Panc1 (cell line): Measurements from ENCODE around the gene CBLN2. TPM values are rescaled to one million over a fixed set of nuclear protein-coding genes. Genes with fewer than 3 reads are reported as not detected.

Source experiments
- ATAC-seq: fragments of 200-7000 bp; cut with Tn5 transposase; 2 replicates; pipeline ENCODE4 v1.9.1; 2020; ENCODE audit warnings: mild to moderate bottlenecking, moderate library complexity
- BruUV-seq: library from RNA; stranded (reverse); fragments of 400-500 nt; replicated peaks from 2 replicates; lab custom pipeline; 2021; lab: Mats Ljungman, UMichigan
- CTCF ChIA-PET: fragments of 300-600 bp; sonication (Branson Sonifier 250); formaldehyde crosslinking; loops from one replicate; lab custom pipeline; 2022; ENCODE audit warnings: antibody characterized with exemption; lab: Charles Lee
- POLR2A ChIA-PET: fragments of 300-600 bp; sonication (Branson Sonifier 250); formaldehyde crosslinking; loops from one replicate; lab custom pipeline; 2022; ENCODE audit warnings: antibody characterized with exemption; lab: Charles Lee
- DNase-seq: peaks from one replicate; pipeline ENCODE4 v3.0.0-alpha.2; 2010; ENCODE audit warnings: low read depth, low spot score
- H3K27ac ChIP-seq: 2 replicates; pipeline ENCODE4 v1.5.1; 2011; ENCODE audit warnings: mild to moderate bottlenecking, low read length, inconsistent platforms
- H3K27me3 ChIP-seq: fragments of 200-500 bp; sonication (Bioruptor generic); 2 replicates; pipeline ENCODE4 v1.6.0; 2014; ENCODE audit warnings: low read length, inconsistent platforms; ENCODE audit not compliant: control insufficient read depth, insufficient read depth
- H3K36me3 ChIP-seq: fragments of 200-500 bp; sonication (Bioruptor generic); 2 replicates; pipeline ENCODE4 v1.5.1; 2014; ENCODE audit warnings: inconsistent platforms, mild to moderate bottlenecking, low read length, moderate library complexity; ENCODE audit not compliant: control insufficient read depth, insufficient read depth
- H3K4me1 ChIP-seq: 2 replicates; pipeline ENCODE4 v1.5.1; 2011; ENCODE audit warnings: inconsistent platforms, mild to moderate bottlenecking, low read length, moderate library complexity; ENCODE audit not compliant: control insufficient read depth, insufficient read depth
- H3K4me3 ChIP-seq, 2 experiments: 2 replicates each; pipeline ENCODE4 v1.5.1; 2011 to 2012; ENCODE audit warnings: low read depth in 2 of 2, low read length in 2 of 2, mild to moderate bottlenecking in 2 of 2, inconsistent platforms in 1 of 2, moderate library complexity in 1 of 2
- H3K9me3 ChIP-seq: fragments of 200-500 bp; sonication (Bioruptor generic); 2 replicates; pipeline ENCODE4 v1.5.1; 2014; ENCODE audit warnings: low read depth, mild to moderate bottlenecking, inconsistent platforms, low read length, moderate library complexity; ENCODE audit not compliant: control insufficient read depth, insufficient read depth
- POLR2AphosphoS5 ChIP-seq: IDR thresholded peaks from 2 replicates; pipeline ENCODE4 v1.6.1; 2012; ENCODE audit warnings: mild to moderate bottlenecking, low read depth, low read length, moderate library complexity
- SIN3A ChIP-seq: IDR thresholded peaks from 2 replicates; pipeline ENCODE4 v1.6.1; 2012; ENCODE audit warnings: low read depth, mild to moderate bottlenecking, low read length, moderate library complexity, borderline replicate concordance; ENCODE audit not compliant: insufficient read depth
- TCF7L2 ChIP-seq: IDR thresholded peaks from 2 replicates; pipeline ENCODE4 v1.6.1; 2011; ENCODE audit warnings: mild to moderate bottlenecking, low read depth, low read length, inconsistent platforms
- in situ Hi-C: cut with HindIII; loops from 2 replicates; pipeline ENCODE4 v1.10.0; 2016; ENCODE audit warnings: low sequenced_read_pairs, low pct_unique_long_range_greater_than_20kb
- intact Hi-C: fragments of 100-400 bp; cut with micrococcal nuclease; formaldehyde crosslinking; loops from one replicate; pipeline ENCODE4 v1.10.0; 2022; ENCODE audit not compliant: unreplicated experiment
- total RNA-seq: library from RNA; stranded (reverse); gene quantifications from one replicate; pipeline ENCODE4 v1.2.1, GENCODE V29; 2021; ENCODE audit not compliant: unreplicated experiment
- TF ChIP-seq, protein P1 (sequence below), 2 experiments: IDR thresholded peaks; 2 replicates each; pipeline ENCODE4 v1.6.1; 2011 to 2012; ENCODE audit warnings: low read depth in 2 of 2, control low read depth in 1 of 2, low read length in 1 of 2, mild to moderate bottlenecking in 1 of 2, moderate library complexity in 1 of 2; ENCODE audit not compliant: insufficient read depth in 1 of 2
- TF ChIP-seq, protein P2 (sequence below): fragments of 450-650 bp; IDR thresholded peaks from 2 replicates; pipeline ENCODE4 v1.5.1; 2017; ENCODE audit warnings: mild to moderate bottlenecking

CBLN2 gene
- total RNA-seq, 1 experiment from 2014 or later: 5.7 TPM

DNA sequence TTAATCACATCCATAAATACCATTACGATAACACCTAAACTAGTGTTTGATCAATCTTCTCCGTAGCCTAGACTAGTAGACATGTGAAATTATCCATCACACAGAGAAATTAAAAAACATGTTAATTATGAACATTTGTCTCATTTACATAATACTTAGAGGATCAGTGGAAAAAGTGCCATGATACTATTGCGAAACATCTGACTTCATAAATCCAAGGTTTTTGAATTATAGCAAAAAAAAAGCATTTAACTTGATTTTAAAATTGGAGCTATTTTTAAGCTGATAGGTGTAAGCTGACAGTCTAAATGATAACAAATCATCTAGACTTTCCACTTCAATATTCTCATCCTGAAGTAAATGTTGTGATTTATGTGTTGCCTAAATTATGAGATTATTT lies 51.6 kb downstream of the CBLN2 start:
- POLR2A ChIA-PET: no interaction called here
- TF ChIP-seq SIN3A: no peak
- TF ChIP-seq, protein P1, sequence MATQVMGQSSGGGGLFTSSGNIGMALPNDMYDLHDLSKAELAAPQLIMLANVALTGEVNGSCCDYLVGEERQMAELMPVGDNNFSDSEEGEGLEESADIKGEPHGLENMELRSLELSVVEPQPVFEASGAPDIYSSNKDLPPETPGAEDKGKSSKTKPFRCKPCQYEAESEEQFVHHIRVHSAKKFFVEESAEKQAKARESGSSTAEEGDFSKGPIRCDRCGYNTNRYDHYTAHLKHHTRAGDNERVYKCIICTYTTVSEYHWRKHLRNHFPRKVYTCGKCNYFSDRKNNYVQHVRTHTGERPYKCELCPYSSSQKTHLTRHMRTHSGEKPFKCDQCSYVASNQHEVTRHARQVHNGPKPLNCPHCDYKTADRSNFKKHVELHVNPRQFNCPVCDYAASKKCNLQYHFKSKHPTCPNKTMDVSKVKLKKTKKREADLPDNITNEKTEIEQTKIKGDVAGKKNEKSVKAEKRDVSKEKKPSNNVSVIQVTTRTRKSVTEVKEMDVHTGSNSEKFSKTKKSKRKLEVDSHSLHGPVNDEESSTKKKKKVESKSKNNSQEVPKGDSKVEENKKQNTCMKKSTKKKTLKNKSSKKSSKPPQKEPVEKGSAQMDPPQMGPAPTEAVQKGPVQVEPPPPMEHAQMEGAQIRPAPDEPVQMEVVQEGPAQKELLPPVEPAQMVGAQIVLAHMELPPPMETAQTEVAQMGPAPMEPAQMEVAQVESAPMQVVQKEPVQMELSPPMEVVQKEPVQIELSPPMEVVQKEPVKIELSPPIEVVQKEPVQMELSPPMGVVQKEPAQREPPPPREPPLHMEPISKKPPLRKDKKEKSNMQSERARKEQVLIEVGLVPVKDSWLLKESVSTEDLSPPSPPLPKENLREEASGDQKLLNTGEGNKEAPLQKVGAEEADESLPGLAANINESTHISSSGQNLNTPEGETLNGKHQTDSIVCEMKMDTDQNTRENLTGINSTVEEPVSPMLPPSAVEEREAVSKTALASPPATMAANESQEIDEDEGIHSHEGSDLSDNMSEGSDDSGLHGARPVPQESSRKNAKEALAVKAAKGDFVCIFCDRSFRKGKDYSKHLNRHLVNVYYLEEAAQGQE (IDR thresholded peaks at IDR 0.05; ENCODE audit: insufficient read depth in 1 of 2, low read depth in 2 of 2, low read length in 1 of 2): no peak
- TF ChIP-seq TCF7L2: no peak
- TF ChIP-seq, protein P2, sequence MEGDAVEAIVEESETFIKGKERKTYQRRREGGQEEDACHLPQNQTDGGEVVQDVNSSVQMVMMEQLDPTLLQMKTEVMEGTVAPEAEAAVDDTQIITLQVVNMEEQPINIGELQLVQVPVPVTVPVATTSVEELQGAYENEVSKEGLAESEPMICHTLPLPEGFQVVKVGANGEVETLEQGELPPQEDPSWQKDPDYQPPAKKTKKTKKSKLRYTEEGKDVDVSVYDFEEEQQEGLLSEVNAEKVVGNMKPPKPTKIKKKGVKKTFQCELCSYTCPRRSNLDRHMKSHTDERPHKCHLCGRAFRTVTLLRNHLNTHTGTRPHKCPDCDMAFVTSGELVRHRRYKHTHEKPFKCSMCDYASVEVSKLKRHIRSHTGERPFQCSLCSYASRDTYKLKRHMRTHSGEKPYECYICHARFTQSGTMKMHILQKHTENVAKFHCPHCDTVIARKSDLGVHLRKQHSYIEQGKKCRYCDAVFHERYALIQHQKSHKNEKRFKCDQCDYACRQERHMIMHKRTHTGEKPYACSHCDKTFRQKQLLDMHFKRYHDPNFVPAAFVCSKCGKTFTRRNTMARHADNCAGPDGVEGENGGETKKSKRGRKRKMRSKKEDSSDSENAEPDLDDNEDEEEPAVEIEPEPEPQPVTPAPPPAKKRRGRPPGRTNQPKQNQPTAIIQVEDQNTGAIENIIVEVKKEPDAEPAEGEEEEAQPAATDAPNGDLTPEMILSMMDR: no peak
- no peak for TF ChIP-seq POLR2AphosphoS5
- no peaks in the 10 kb centered on the region for H3K36me3 ChIP-seq
- ATAC-seq (no peak), DNase-seq (no peak)
- H3K9me3 ChIP-seq: no peaks in the 10 kb centered on the region
- intact Hi-C loops: no loop called here
- no TSS peak for BruUV-seq
- H3K4me1 ChIP-seq: no peaks in the 10 kb centered on the region
- CTCF ChIA-PET: no interaction called here
- in situ Hi-C loops: no loop called here
- H3K27me3 ChIP-seq: no peaks in the 10 kb centered on the region
- H3K27ac ChIP-seq: no peak overlapping the region
- H3K4me3 ChIP-seq: no peak overlapping the region
